Activated CD8-positive, alpha-beta T cell treated with anti-CD3 and anti-CD28 coated beads for 36 hours (primary cell): ENCODE measurements around the gene ACTN4. TPM values are rescaled to one million over a fixed set of nuclear protein-coding genes. Genes with fewer than 3 reads are reported as not detected.

ENCODE experiments used
- ATAC-seq: fragments of 200-7000 bp; cut with Tn5 transposase; one replicate; pipeline ENCODE4 v1.10.0; 2021; ENCODE audit warnings: mild to moderate bottlenecking, moderate library complexity
- CTCF ChIA-PET: fragments of 350-600 bp; sonication (Branson Sonifier 250); formaldehyde crosslinking; loops from one replicate; lab custom pipeline; 2021; ENCODE audit warnings: antibody characterized with exemption; lab: Charles Lee
- POLR2A ChIA-PET: fragments of 350-600 bp; sonication (Branson Sonifier 250); formaldehyde crosslinking; loops from one replicate; lab custom pipeline; 2021; ENCODE audit warnings: antibody characterized with exemption; lab: Charles Lee
- DNase-seq: peaks from one replicate; pipeline ENCODE4 v3.0.0-alpha.2; 2020
- H3K27ac Mint-ChIP-seq: one replicate; pipeline ENCODE4 v1.8.0; 2021; ENCODE audit warnings: mild to moderate bottlenecking, mixed read lengths
- H3K27me3 Mint-ChIP-seq: one replicate; pipeline ENCODE4 v1.8.0; 2021; ENCODE audit warnings: mixed read lengths
- H3K36me3 Mint-ChIP-seq: one replicate; pipeline ENCODE4 v1.8.0; 2021; ENCODE audit warnings: low read depth, mixed read lengths
- H3K4me1 Mint-ChIP-seq: one replicate; pipeline ENCODE4 v1.8.0; 2021; ENCODE audit warnings: low read depth, mixed read lengths
- H3K4me3 Mint-ChIP-seq: one replicate; pipeline ENCODE4 v1.8.0; 2021; ENCODE audit warnings: mild to moderate bottlenecking, moderate library complexity, mixed read lengths
- H3K9me3 Mint-ChIP-seq: one replicate; pipeline ENCODE4 v1.8.0; 2021; ENCODE audit warnings: mixed read lengths
- CTCF ChIP-seq: fragments of 200-600 bp; IDR thresholded peaks from one replicate; pipeline ENCODE4 v1.8.0; 2022; ENCODE audit warnings: antibody characterized with exemption, mild to moderate bottlenecking
- intact Hi-C: fragments of 100-400 bp; cut with micrococcal nuclease; formaldehyde crosslinking; loops from one replicate; pipeline ENCODE4 v1.10.0; 2022
- total RNA-seq, 2 experiments: library from RNA; stranded (reverse); gene quantifications; one replicate each; pipeline ENCODE4 v1.2.3, GENCODE V29; 2021

Gene ACTN4
- total RNA-seq, 2 experiments from 2014 or later, result 183 to 189 TPM

DNA sequence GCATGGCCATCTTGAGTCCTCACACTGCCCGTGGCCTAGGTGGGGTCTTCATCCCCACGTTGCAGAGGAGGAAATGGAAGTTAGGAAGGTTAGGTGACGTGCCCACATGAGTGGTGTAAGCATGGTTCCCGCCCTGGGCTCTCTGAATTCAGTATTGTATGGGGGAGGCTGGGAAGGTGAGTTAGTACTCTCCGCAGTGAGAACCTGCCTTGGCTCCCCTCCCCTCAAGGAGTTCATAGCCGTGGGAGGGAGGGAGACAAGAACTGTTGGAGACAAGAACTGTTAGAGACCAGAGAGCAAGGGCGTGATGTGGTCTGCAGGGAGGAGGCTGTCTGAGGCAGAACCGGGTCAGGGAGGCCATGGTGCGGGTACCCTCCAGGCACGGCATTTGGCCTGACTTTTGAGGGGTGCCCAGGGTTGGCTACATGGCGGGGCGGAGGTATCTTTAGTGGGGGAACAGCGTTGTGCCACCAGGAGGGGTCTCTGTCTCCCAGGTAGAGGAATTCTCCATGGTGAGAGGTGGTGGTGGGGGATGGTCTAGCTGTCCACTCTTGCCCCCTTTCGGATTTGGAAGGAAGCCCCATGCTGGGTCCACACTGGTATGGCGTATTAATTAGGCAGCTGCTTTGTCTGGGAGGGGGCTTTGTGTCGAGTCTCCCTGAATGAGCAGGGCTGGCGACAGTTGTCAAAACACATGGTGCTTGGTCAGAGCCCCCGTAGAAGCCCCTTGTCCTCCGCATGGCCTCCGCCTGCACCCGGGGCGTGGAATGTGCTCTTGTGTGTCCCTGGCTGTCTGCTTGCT is 51.0 kb downstream of the ACTN4 start:
- Mint-ChIP-seq H3K4me3 (no peak overlapping the region), H3K36me3 (peaks cover 2% of the 10 kb centered on the region), H3K27me3 (no peaks in the 10 kb centered on the region), H3K4me1 (peaks cover 32% of the 10 kb centered on the region), H3K9me3 (no peaks in the 10 kb centered on the region), H3K27ac (peak overlapping the region; percentile 44)
- intact Hi-C loops, result no loop called here
- ATAC-seq, result no peak
- no peak for DNase-seq
- no peak for TF ChIP-seq CTCF
- ChIA-PET POLR2A (interaction anchor here (1.1 kb wide), 1 partner anchor 27 kb away, joined by 3 read pairs; no protein-coding TSS in a partner anchor), CTCF (interaction anchor here (1.4 kb wide), 1 partner anchor 62 kb away, joined by 3 read pairs; no protein-coding TSS in a partner anchor)

GRCh38 chr19:38699027-38699346 is 51.5 kb downstream of the ACTN4 start:
- Mint-ChIP-seq H3K9me3 (no peaks in the 10 kb centered on the region), H3K27me3 (no peaks in the 10 kb centered on the region), H3K4me1 (peaks cover 26% of the 10 kb centered on the region), H3K27ac (no peak overlapping the region), H3K4me3 (no peak overlapping the region), H3K36me3 (peaks cover 2% of the 10 kb centered on the region)
- no peak for TF ChIP-seq CTCF
- ATAC-seq (peak; percentile 80), DNase-seq (peak; percentile 67)
- CTCF ChIA-PET, result interaction anchor here (1.4 kb wide), 1 partner anchor 63 kb away, joined by 3 read pairs; no protein-coding TSS in a partner anchor
- intact Hi-C loops, result no loop called here
- POLR2A ChIA-PET, result interaction anchor here (1.1 kb wide), 1 partner anchor 27 kb away, joined by 3 read pairs; no protein-coding TSS in a partner anchor

- CTCF ChIA-PET, result interaction anchor here (1.4 kb wide), 1 partner anchor 64 kb away, joined by 3 read pairs; no protein-coding TSS in a partner anchor
- Mint-ChIP-seq H3K27me3 (no peaks in the 10 kb centered on the region), H3K27ac (no peak overlapping the region), H3K36me3 (peaks cover 2% of the 10 kb centered on the region), H3K4me1 (peaks cover 22% of the 10 kb centered on the region), H3K9me3 (no peaks in the 10 kb centered on the region), H3K4me3 (no peak overlapping the region)
- no peak for TF ChIP-seq CTCF
- intact Hi-C loops, result no loop called here
- DNase-seq, result no peak
- ATAC-seq, result no peak
- POLR2A ChIA-PET, result no interaction called here
These were observed 52.3 kb downstream of the ACTN4 start for GRCh38 chr19:38699647-38700349.

DNA sequence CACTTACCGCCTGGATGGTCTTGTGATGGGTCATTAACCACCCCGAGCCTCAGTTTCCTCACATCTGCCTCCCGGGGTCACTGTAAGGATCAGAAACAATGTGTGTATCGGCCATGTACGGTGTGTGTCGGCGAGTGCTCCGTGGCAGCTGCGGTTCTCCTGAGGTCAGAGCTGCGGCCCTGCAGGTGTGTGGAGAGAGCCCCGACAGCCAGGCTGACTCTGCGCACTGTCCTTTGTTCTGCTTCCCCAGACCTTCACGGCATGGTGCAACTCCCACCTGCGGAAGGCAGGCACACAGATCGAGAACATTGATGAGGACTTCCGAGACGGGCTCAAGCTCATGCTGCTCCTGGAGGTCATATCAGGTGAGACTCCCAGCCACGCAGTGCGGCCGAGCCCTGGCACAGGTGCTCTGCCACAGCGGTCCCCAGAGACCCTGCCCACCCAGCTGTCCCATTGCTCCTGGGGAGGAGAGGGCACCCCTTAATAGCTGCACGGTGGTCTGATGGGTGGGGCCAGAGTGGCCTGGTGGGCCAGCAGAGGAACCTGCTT is 53.0 kb downstream of the ACTN4 start:
- Mint-ChIP-seq H3K4me1 (peaks cover 18% of the 10 kb centered on the region), H3K9me3 (no peaks in the 10 kb centered on the region), H3K4me3 (no peak overlapping the region), H3K36me3 (peaks cover 2% of the 10 kb centered on the region), H3K27ac (no peak overlapping the region), H3K27me3 (no peaks in the 10 kb centered on the region)
- ChIA-PET CTCF (interaction anchor here (1.4 kb wide), 1 partner anchor 64 kb away, joined by 3 read pairs; no protein-coding TSS in a partner anchor), POLR2A (no interaction called here)
- DNase-seq, result no peak
- ATAC-seq, result no peak
- no peak for TF ChIP-seq CTCF
- intact Hi-C loops, result no loop called here
